ENCODE data around the gene CHODL. TPM values are rescaled to one million over a fixed set of nuclear protein-coding genes. Genes with fewer than 3 reads are reported as not detected.

The CHODL gene
- total RNA-seq, 4 donors from 2014 or later = 0.48 to 9.5 (median 2.9) TPM

GRCh38 chr21:18274370-18274769 is 29.7 kb downstream of the CHODL start:
- no peak for TF ChIP-seq CTCF (IDR thresholded peaks at IDR 0.05)
- no peak for DNase-seq (ENCODE audit: low spot score)
- no peak for ATAC-seq (ENCODE audit: low FRiP score)

- no peak for DNase-seq (ENCODE audit: low spot score)
- ATAC-seq (ENCODE audit: low FRiP score) = no peak
- TF ChIP-seq CTCF (IDR thresholded peaks at IDR 0.05) = no peak
Observed at GRCh38 chr21:18275781-18276180, 31.1 kb downstream of the CHODL start.

GRCh38 chr21:18285379-18285778 is 40.7 kb downstream of the CHODL start:
- ATAC-seq (ENCODE audit: low FRiP score) (no peak), DNase-seq (ENCODE audit: low spot score) (no peak)
- no peak for TF ChIP-seq CTCF (IDR thresholded peaks at IDR 0.05)

GRCh38 chr21:18289876-18290275 is 45.2 kb downstream of the CHODL start:
- DNase-seq (ENCODE audit: low spot score) (no peak), ATAC-seq (ENCODE audit: low FRiP score) (no peak)
- no peak for TF ChIP-seq CTCF (IDR thresholded peaks at IDR 0.05)

- ATAC-seq (ENCODE audit: low FRiP score) = no peak
- TF ChIP-seq CTCF (IDR thresholded peaks at IDR 0.05) = no peak
Observed at GRCh38 chr21:18294100-18294499, 49.5 kb downstream of the CHODL start.

GRCh38 chr21:18298228-18298627 is 53.6 kb downstream of the CHODL start:
- DNase-seq (ENCODE audit: low spot score) = no peak
- no peak for ATAC-seq (ENCODE audit: low FRiP score)
- TF ChIP-seq CTCF (IDR thresholded peaks at IDR 0.05) = no peak

More at GRCh38 chr21:18294100-18294499, 49.5 kb downstream of the CHODL start:
- DNase-seq (ENCODE audit: low spot score) = no peak

Other genes with a start within 250 kb of the CHODL start
- gene TMPRSS15, start 159.0 kb downstream of the CHODL start, total RNA-seq = not detected

Measured in omental fat pad (tissue), 4 donors.